GM19023 (cell line): ENCODE results near the gene TUFM.
"Not testable (repeated sequence)": the region's sequence is repeated elsewhere in the genome, so short reads cannot be mapped to it uniquely, and the experiment has no call there.

ENCODE experiments used
- ATAC-seq: cut with Tn5 transposase; IDR thresholded peaks from one replicate; pipeline ENCODE4 v1.9.1; 2021; ENCODE audit warnings: mild to moderate bottlenecking, moderate library complexity; ENCODE audit not compliant: unreplicated experiment

Gene TUFM

DNA sequence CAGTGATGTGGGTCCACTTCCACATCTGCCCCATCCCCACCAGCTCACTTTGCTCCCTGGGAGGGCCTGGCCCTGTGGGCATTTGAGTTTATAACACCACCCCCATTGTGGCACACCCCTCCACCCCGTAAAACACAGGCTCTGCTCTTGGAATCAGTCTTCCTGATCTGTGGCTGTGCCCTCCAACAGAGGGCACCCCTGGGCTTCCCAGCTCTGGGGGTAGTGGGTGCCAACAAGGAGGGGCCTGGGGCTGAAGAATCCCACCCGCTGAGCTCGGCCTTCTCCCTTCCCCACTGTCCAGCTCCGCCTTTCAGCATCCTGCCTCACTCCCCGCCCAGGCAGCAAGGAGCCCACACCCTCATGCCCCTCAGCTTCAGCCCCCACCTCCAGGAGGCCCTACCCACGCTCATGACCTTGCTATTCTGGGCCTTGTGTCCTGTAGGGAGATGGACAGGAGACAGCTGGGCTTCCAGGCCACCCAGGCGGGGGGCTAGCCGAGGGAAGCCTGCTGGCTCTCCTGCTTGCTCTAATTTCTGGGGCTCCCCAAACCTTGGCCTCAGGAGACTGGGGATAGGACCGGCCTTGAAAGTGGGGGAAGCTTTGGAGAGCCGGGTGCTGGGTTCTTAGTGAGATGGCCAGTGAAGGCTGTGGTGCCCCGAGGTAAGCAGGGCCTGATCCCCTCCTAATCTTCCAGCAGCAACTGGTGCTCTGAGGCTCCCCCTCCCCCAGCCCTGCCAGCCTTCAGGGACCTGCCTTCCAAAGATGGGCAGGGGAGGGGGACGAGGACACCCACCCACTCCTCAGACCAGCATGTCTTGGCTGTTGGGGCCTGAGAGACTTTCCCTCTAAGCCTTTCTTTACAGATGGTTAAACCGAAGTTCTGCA is 29.2 kb upstream of the TUFM start:
- no peak for ATAC-seq

- no peak for ATAC-seq
Measured at GRCh38 chr16:28874406-28874805, 28.3 kb upstream of the TUFM start.

DNA sequence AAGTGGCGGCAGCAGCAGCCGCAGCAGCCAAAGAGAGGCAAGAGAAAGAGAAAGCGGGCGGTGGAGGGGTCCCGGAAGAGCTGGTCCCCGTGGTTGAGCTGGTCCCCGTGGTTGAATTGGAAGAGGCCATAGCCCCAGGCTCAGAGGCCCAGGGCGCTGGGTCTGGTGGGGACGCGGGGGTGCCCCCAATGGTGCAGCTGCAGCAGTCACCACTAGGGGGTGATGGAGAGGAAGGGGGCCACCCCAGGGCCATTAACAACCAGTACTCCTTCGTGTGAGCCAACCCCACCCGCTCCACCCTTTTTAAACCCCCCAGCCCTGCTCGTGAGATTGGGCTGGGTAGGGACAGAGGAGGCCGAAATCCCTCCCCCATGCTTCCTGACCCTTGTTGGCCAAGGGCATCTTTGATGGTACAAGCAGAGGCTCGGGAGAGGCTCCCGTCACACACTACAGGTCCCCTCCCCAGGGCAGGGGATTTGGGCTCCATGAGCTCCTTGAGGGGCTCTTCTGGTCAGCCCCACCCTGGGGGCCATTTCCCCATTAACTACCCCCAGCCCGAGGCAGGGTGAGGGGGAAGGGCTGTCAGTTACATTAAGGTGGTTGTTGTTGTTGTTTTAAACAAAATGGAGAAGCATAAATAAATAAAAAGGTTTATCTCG is 27.5 kb upstream of the TUFM start:
- ATAC-seq, result no peak

GRCh38 chr16:28872952-28873351 is 26.8 kb upstream of the TUFM start:
- no peak for ATAC-seq

GRCh38 chr16:28869201-28869600 is 23.1 kb upstream of the TUFM start:
- no peak for ATAC-seq

DNA sequence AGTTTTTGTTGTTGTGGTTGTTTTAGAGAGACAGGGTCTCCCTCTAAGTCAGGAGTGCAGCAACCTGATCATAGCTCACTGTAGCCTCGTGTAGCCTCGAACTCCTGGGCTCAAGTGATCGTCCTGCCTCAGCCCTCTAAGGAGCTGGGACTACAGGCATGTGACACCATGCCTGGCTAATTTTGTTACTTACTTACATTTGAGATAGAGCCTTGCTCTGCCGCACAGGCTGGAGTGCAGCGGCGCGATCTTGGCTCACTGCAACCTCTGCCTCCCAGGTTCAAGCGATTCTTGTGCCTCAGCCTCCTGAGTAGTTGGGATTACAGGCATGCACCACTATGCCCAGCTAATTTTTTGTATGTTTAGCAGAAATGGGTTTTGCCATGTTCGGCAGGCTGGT is 21.5 kb upstream of the TUFM start:
- ATAC-seq, result not testable (repeated sequence)

DNA sequence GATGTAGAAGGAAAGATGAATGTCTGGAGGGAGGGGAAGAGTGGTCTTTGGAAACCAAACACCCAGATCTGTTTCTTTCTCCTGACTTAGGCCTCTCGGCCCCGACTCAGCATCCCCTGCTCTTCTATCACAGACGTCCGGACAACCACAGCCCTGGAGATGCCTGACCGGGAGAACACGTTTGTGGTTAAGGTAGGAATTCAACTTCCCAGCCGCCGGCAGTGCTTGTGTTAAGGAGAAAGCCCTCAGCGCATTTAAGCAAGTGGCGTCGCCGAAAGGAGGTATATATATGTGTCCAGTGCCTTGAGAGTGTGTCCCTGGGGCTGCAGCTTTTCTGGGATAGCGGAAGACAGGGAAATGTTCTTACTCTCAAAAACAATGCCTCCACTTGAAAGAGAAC is 21.1 kb upstream of the TUFM start:
- ATAC-seq, result no peak

- ATAC-seq, result no peak
Measured at GRCh38 chr16:28866454-28866804, 20.3 kb upstream of the TUFM start.

GRCh38 chr16:28865722-28866453 is 19.7 kb upstream of the TUFM start:
- ATAC-seq, result no peak

DNA sequence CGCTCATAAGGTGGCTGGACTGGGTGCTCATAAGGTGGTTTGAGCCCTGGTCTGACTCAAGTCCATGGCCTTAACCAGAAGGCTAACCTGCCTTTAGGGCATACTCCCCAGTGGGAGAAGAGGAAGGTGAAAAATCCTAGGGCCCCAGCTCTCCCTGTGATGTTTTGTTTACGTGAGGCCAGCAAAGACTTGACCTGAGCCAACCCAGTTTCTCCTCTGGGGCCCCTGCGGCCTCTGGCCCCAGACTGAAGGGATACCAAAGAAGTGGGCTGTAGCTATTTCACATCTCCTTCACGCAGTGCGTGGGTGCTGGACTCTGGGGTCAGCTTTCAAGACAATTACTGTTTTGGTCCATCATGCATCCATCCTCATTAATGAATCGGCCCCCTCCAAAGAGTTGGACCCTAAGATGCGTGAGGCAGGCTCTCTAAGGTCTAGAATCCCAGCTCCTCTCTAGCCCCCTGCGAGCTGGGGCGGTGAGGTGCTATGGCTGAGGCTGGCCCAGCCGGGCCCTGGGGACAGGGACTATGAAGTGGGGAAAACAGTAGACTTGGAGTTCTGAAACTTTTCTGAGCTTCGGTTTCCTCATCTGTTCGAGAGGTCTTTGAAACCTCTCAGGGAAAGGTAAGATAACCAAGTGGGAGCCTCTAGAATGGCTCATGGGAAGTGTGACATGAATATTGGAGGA is 19.0 kb upstream of the TUFM start:
- ATAC-seq, result no peak

DNA sequence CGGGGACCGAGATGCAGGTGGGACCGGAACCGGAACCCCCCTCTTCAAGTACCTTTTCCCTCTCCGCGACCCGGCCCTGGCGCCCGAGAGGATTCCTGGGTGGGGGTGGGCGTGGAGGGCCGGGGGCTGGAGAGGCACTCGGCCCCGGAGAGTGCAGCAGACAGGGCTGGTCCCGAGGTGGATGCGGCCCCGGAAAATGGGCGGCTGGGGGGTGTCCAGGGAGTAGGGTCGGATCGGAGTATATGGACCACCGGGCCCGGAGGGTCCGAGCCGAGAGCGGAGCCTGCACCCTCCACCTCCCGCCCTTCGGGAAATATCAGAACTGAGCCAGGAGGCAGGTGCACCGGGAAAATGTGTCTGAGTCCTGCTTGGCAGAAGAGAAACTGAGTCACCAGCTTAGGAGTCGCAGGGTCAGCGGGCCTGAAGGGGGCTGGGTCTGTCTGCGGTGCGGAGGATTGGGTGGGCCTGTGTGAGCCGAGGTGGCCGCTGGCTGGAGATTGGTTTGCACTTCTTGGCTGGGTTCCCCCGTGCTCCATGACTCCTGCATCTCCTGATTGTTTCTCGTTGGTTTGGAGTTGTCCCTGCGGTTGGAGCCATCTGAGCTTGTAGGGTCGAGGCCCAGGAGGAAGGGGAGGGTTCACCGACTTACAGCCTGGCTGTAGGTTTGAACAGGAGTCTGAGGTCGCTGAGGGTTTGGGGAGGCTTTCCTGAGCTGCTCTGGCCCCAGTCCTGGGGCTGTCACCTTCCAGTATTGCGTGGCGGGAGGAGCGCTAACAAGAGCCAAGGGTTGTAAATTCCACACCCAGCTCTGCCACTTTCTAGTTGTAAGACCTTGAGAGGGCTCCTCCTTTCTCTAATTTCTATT is 18.0 kb upstream of the TUFM start:
- no peak for ATAC-seq

GRCh38 chr16:28859326-28859725 is 13.2 kb upstream of the TUFM start:
- no peak for ATAC-seq

GRCh38 chr16:28858421-28858820 is 12.3 kb upstream of the TUFM start:
- ATAC-seq, result no peak

GRCh38 chr16:28846933-28847273 is 755 bp upstream of the TUFM start:
- no peak for ATAC-seq

DNA sequence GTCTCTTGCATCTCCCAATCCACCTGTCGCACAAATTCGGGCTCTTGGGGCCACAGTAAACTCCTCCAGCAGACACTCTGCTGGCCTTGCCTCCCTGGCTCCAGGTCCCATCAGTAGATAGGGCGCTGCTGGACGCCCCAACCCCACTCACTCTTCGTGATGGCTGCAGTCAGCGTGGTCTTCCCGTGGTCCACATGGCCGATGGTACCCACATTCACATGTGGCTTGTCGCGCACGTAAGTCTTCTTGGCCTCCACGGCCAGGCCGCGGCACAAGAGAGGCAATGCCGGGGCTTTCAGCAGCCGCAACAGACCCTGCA is 428 bp downstream of the TUFM start:
- ATAC-seq, result no peak

DNA sequence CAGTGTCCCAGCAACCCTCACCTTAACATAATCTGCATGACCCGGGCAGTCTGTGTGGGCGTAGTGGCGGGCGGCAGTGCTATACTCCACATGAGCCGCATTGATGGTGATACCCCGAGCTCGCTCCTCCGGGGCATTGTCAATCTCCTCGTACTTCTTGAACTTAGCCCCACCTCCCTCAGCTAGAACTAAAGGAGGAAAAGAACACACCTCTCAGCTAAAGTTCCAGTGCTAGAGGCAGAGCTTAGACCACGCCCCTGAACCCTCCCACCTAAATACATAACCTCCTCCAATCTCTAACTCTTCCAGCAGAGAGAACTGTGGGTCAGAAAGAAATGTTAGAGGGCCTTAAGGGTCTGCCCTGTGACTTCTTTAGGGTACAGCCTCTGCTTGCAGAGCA is 855 bp downstream of the TUFM start:
- ATAC-seq, result no peak

DNA sequence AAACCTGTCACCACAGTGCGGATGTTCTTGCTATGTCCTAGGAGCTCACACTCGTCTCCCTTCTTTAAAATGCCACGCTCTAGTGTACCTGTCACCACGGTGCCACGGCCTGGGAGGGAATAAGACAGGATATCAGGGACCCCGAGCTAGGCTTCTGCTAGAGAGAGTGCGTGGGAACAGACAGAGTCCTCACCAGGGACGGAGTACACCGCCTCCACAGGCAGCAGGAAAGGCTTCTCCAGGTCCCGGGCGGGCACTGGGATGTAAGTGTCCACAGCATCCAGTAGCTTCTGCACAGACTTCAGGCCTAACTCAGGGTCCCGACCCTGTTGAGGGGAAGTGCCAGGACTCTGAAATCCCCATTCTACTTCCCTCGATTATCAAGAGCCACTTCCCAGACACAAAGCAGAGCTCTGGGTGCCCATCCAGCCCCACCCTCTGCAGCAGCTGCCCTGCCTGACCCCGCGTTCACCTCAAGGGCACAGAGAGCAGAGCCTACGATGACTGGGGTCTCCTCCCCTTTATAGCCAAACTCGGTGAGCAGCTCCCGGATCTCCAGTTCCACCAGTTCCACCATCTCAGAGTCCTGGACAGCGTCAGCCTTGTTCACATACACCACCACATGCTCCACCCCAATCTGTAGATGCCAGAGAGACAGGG is 1.8 kb downstream of the TUFM start:
- no peak for ATAC-seq

DNA sequence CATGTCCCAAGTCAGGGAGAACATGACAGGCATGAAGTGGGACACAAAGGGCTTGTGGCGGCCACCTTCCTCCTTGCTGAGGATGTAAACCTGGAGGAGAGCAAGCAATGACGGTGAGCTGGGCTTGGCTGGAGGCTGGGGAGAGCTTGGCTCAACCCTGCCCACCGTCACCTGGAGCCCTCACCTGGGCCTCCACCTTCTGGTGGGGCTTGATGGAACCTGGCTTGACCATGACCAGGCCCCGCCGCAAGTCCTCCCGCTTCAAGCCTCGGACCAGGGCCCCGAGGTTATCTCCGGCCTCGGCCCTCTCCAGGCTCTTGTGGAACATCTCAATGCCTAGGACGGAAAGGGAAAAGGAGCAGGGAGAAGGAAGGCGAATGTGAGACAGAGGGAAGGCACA is 2.4 kb downstream of the TUFM start:
- no peak for ATAC-seq

DNA sequence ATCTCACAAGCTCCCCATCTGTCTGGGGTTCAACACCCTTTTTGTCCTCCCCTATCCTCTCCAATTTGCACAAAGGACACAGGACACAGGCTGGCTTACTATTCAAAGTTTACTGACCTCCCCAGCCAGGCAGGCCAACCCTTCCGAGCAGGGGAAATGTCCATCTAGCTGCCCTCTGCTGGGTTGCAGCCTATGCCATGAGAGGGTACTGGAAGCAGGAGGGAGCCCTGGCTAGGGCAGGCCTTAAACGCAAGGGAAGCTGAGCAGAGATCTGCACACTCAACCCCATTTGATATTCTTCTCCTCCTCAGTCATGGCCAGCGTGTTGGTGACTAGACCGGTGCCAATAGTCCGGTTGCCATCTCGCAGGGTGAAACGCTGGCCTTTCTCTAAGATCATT is 3.5 kb downstream of the TUFM start:
- no peak for ATAC-seq

- no peak for ATAC-seq
Measured at GRCh38 chr16:28839899-28840298, 6.2 kb downstream of the TUFM start.
